Measurements from ENCODE around the gene STPG4.

Gene STPG4

DNA sequence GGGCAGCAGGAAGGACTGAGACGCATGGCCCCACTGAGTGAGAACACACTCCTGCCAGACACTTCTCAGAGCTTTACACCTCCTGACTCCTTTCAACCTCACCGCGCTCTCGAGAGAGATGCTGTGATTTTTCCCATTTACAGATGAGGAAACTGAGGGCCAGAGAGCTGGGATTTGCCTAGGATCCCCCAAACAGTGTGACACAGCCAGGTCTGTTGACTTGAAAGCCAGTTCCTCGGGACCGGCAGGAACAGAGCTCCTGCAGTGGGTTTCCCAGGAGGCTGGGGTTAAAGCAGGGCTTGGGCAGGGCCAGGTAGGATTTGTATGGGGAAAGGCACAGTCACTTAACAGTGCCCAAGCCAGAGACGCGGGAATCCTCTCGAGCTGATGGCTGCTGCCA lies 81.9 kb downstream of the STPG4 start:
- DNase-seq (ENCODE audit: low read depth in 1 of 2, low spot score in 1 of 2): no peak

DNA sequence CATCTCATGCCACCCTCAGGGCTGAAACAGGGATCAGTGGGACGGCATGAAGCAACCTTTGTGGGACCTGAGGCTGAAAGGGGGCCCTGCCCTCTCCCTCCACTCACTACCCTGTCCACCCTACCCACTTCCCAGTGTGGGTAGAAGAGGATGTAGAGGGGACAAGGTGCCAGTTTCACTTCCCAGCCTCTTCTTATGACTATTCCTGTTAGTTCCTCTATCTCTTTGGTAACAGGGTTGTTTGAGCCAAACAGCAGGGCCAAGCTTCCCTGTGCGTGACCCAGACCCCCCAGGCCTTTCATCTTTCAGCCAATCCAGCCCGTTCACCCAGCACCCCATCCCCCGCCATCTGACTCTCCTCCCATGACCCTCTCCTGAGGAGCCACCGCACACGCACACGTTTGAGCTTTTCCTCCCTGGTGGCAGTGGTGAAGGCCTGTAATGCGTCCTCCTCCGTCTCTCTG lies 82.3 kb downstream of the STPG4 start:
- DNase-seq (ENCODE audit: low read depth in 1 of 2, low spot score in 1 of 2): no peak

GRCh38 chr2:47072018-47072691 lies 83.0 kb downstream of the STPG4 start:
- DNase-seq (ENCODE audit: low read depth in 1 of 2, low spot score in 1 of 2): no peak

DNA sequence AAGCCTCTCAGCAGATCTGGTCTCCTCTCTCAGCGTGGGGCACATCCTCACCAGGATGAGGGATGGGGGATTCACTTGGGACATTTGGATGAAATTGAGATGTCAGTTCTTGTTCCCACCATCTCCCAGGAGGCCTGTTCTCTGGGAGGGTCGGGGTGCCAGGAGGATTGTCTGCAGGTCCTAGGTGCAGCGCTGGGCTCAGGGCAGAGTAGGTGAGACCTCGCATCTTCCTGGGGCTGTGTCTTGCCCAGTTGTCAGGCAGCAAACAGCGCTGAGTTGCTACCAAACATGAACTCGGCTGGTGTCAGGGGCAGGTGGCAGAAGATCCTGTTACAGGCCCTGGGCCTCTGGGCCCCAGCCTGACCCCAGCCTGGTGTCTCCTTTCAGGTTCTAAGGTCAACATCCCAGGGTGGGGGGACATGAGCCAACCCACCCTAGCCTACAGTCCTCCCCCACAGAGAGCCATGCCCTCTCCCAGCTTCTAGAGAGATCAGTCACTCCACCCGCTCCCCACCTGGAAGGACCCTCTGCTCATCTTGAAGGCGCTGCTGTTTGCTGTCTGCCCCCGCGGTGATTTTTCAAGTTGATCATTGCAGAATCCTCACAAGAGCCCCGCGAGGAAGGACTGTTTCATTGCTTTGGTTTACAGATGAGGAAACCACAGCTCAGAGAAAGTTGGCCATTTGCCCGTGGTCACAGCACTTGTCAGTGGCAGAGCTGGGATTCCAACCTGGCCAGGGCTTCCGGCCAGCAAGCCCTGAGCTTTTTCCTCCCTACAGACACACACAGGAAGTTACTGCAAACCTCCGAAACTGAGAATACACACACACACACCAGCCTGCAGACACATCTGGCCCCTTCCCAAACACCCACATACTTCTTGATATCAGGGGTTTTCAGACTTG lies 83.9 kb downstream of the STPG4 start:
- peak in 1 of 2 donors; percentile 4 for DNase-seq (ENCODE audit: low read depth in 1 of 2, low spot score in 1 of 2)

GRCh38 chr2:47070155-47070919 lies 84.8 kb downstream of the STPG4 start:
- DNase-seq (ENCODE audit: low read depth in 1 of 2, low spot score in 1 of 2): no peak

DNA sequence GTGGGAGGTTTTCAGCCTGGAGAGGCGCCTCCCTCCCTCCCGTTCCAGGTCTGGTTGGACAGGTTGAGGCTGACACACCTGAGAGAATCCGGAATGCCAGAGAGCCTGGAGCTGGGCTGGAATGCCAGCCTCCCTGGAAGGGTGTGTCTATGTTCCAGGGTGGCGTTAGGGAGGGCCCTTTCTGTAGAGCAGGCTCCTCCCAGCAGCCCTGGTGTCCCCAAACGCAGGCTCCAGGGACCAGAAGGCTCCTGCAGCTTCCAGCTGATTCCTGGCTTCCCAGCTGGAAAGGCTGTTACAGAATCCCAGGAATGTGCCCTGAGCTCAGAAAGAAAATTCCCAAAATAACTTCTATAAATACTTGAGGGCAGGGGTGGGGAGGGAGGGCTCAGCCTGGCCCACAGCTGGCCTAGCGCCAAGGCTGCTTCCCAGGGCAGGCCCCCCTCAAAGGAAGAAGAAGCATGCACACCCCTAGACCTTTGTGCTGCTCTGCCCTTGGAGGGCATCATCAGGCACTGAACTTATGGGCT lies 85.4 kb downstream of the STPG4 start:
- DNase-seq (ENCODE audit: low read depth in 1 of 2, low spot score in 1 of 2): no peak

DNA sequence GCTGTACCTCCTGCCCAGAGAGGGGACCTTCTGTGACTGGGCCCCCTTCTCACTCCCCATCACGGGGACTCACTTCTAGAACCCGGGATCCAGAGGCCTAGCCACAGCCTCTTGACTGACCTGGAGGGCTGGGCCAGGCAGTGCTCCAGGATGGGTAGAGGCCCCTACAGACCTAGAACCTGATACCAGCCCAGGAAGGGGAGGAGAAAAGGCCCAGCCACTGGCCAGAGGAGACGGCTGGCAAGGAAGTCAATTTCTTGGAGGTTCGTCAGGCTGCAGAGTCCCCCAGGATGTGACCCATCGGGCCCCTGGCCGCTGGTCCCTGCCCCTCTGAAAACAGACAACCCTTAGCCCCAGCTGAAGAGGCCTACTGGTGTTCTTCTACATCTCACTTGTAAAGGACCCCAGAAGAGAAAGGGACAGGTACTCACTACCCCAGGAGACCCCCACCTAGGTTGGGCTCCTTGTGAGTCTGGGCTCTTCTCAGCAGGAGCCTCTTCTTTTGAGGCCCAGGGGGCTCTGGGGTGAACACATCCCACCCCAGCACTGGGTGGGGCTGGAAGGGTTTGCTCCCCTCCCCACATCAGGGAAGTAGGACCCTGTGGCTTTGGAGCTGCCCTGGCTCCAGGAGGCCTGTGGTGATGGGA lies 86.0 kb downstream of the STPG4 start:
- no peak for DNase-seq (ENCODE audit: low read depth in 1 of 2, low spot score in 1 of 2)

DNA sequence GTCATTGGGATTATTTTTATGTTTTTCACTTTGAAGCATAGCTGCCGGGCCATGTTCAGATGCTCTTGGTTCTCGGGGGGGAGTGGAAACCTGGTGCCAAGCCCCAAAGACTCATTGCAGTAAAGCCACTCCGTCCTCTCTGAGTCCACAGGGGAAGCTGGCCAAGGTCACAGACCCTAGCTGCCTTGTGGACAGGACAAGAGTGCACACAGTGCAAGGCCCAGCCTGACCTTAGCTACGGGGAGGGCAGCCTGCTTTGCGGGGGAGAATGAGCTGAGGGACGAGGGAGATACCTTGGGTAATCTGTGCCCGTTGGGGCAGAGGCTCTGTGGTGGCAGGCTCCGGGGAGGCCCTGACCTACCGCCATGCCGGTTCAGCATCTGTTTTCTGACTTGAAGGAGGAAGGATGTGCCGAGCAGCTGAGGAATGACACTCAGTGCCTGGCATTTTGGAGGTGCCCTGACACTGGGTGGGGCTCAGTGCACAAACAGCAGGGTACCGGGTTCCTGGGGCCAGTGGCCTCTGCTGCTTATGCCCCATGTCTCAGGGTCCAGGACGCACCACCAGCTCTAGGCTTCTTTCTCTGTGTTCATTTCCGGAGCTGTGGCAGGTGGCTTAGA lies 87.2 kb downstream of the STPG4 start:
- no peak for DNase-seq (ENCODE audit: low read depth in 1 of 2, low spot score in 1 of 2)

DNA sequence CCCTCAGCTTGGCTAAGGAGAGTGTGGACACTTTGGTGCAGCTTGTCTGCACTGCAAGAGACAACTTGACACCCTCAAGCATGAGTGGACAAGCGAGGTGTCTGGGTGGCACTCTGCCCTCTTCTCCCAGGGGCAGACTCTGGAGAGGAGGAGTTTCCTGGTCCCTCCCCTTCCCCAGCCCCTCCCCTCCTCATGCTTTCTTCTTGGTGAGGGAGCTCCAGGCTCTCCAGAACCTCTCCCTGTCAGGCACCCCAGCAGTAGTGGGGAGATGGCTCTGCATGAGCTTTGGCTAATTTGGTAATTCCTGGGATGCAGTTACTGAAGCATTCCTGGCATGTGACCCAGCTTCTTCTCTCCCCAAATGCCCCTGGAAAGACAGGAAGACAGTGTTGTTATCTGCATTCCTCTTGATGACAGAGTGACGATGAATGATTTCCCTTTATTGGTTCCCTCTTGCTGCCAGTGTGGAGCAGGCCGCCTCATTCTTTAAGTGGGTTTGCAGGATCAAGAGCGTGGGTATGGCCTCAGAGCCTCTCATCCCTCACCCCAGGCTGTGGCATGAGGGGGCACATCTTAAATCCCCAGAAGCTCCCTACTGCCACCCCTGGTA lies 89.2 kb downstream of the STPG4 start:
- DNase-seq (ENCODE audit: low read depth in 1 of 2, low spot score in 1 of 2): no peak

DNA sequence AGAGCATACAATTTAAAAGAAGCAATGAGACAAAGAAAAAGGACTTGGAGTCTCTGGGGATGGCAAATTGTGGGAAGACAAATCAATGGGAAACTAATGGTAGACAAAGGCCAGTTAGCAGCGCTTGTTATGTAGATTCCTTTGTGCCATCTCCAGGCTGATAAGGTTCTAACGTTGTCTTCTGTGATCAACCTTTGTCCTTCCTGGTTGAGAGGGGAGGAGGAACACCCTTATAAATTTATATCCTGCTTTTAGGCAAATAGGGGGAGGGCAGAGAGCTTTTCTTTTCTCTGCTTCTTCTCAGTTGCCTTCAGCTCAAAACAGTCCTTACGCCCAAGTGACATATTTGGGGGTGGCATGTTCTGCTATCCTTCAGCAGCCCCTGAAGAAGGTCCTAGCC lies 89.8 kb downstream of the STPG4 start:
- DNase-seq (ENCODE audit: low read depth in 1 of 2, low spot score in 1 of 2): no peak

- DNase-seq (ENCODE audit: low read depth in 1 of 2, low spot score in 1 of 2): no peak
Observed at GRCh38 chr2:47064106-47064505, 91.0 kb downstream of the STPG4 start.

DNA sequence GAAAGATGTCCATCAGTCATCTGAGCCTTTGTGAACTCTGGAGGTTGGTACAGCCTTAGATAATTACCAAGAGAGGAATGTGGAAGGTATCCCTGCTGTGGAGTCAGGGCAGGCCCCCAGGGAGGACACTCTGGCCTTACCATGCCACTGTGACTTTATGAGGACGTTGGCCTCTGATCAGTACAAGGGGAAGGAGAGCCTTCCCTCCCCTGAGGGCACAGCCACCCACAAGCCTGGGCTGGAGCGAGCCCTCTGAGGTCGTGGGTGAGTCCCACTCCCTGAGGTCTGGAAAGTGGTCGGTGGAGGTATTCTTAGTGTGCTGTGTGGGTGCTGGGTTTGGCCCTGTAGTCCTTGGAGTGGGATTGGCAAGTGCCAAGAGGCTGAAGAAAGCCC lies 91.6 kb downstream of the STPG4 start:
- no peak for DNase-seq (ENCODE audit: low read depth in 1 of 2, low spot score in 1 of 2)

GRCh38 chr2:47062681-47063537 lies 92.2 kb downstream of the STPG4 start:
- no peak for DNase-seq (ENCODE audit: low read depth in 1 of 2, low spot score in 1 of 2)

GRCh38 chr2:47061944-47062678 lies 93.0 kb downstream of the STPG4 start:
- no peak for DNase-seq (ENCODE audit: low read depth in 1 of 2, low spot score in 1 of 2)

- DNase-seq (ENCODE audit: low read depth in 1 of 2, low spot score in 1 of 2): no peak
Observed at GRCh38 chr2:47060652-47061170, 94.4 kb downstream of the STPG4 start.

DNA sequence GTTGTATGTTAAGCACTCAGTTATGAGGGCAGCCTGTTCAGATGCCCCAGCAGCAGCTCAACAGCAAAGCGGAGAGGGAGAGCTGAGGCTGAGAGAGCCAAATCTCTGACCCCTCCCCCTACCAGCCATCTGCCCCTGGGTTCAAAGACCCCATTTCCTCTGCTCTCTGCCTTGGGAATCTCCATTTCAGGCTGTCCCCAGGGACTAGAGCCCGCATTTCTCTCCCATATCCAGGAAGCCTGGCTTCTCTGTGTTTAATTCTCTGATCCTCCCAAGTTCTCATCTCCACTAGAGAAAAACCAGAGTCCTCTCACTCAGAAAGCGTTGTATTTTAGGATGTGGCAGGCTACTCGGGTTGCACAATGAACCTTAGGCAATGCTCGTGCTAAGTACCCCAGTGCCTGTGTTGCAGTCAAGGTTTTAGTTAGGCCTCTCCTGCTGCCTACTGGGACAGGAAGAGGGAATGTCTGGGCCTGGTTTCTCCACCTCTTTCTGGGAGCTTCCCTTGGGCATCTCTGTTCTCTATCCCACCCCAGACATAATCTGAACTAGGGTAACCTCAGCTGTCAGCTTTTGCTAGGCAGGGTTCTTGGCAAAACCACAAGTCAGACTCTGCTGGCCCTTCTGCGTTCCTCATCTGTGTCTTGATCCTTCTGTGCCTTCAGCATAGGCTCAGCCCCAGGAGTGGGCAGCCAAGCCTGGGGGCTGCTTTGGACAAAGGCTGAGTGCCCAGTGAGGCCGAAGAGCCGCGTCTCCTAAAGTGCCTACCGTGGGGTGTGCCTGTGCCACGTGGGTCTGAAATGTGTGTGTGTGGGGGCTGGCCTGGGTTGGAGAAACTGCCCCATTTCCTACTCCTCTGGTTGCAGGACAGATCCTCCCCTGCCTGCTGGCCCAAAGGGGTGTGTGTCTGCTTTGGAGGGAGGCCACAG lies 96.8 kb downstream of the STPG4 start:
- no peak for DNase-seq (ENCODE audit: low read depth in 1 of 2, low spot score in 1 of 2)

DNA sequence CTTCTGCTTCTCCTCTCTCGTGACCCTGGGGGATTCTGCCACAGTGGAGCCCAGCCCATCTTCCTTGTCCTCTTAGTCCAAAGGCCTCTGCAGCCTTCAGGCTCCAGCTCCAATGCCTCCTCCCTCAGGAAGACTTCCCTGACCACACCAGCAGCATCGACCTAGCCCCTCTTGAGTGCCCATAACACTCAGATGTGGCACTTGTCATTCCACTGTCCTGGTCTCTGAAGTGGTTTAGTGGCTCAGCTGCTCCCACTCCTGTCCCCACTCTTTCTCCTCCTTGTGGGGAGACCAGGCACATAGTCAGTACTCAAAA lies 97.5 kb downstream of the STPG4 start:
- no peak for DNase-seq (ENCODE audit: low read depth in 1 of 2, low spot score in 1 of 2)

All from activated CD4-positive, alpha-beta T cell treated with anti-CD3 and anti-CD28 coated beads, Interleukin-2, amount 50 U/mL, for 24 hours (primary cell).